HG03175 (cell line): ENCODE results near the gene AFF3.

Experiments
- ATAC-seq: cut with Tn5 transposase; IDR thresholded peaks from one replicate; pipeline ENCODE4 v1.9.1; 2021; ENCODE audit warnings: mild to moderate bottlenecking, moderate library complexity; ENCODE audit not compliant: unreplicated experiment

The AFF3 gene

DNA sequence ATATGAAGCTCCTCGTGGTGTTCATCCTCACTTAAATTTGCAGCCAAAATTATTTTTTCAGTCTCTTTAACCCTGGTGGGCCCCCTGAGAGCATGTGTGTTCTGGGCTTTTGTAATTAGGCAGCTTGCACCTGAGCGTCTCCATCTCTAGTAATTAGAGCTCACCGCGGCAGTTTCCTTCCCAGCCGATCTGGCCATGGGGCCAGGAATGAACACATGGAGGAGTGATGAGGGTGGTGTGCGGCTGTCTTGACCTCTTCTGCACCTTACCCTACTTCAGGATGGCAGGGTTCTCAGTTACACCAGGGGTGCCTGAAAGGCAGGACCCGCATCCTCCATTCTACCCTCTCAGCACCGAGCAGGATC, 98.5 kb downstream of the AFF3 start:
- ATAC-seq, result no peak

DNA sequence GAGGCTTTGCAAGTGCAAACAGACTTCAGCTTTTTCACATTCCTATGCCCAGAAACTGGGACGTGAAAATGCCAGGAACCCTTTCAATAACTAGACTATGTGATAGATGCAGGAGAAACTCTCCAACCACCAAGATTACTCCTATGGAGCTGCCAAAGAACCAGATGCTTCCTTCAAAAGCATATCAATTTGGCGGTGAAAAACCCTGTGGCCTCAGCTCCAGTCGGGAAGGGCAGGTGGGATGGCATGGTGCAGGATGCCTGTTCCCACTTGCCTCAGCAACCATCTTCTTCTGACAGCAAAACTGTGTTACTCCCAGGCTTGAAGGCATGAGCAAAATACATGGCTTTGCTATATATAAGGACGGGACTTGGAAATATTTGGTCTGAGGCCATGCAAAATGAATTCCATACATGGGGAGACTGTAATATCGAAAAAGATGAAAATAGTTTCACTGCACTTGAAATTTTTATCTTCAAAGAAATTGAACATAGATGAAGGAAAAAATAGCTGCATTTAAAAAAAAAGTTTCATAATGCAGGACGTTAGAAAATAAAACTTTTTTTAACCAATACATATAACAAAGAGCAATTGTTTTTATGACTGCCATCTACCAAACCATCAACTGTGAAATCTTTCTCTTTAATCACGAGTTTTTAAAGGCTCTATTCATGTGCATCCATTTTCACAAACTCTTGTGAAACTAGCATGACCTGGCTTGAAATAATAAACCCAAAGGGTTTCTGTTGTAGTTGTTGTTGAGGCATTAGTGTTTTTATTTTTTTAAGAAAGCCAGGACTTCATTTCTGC, 99.1 kb downstream of the AFF3 start:
- no peak for ATAC-seq

DNA sequence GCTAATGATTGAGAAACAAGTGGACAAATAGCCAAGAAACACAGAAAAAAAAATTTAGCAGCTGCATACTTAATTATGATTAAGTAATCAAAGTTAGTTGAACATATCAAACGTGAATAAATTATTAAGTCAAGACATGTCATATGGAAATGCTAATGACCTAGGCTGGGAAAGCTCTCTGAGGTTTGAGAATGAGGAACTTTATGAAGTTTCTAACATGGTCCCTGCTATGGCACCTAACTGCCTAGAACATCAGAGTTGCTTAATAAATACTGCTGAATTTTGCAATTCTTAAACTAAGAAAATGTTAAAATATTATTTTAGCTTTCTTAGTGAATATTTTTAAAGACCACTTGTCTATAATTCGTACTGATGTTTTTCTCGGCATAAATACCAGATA, 99.8 kb downstream of the AFF3 start:
- ATAC-seq, result no peak

DNA sequence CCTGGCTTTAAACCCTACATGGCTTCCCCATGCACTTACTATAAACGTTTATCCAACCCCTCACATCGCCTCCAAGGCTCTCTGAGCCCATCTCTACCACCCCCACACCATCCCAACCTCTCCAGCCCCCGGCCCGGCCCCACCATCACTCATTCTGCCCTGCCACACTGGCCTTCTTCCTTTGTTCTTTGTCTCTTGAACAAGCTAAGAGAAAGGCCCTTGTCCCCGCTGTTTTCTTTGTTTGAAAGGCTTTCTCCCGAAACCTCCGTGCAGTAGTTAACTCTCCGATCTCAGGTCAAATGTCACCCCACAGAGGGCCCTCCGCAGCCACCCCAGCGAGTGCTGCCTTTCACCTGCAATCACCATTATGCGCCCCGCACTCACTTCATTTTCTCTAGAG, 100.4 kb downstream of the AFF3 start:
- no peak for ATAC-seq

DNA sequence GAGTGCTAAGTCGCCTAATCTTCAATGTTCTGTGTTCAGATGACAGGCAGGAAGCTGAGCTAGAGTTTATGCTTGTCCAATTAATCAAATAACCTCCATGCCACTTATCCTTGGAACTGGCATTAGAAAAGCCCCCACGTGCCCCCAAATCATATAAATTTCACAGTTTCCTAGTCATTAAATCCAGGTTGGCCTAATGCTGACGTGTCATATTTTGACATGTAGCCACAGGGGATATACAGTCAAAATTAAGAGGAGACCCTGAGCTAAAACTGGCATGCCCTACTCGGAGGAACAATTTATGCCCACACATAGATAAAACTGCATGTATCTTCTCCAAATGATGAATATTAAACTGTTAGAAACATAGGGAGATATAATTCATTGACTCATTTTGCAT, 101.0 kb downstream of the AFF3 start:
- no peak for ATAC-seq

DNA sequence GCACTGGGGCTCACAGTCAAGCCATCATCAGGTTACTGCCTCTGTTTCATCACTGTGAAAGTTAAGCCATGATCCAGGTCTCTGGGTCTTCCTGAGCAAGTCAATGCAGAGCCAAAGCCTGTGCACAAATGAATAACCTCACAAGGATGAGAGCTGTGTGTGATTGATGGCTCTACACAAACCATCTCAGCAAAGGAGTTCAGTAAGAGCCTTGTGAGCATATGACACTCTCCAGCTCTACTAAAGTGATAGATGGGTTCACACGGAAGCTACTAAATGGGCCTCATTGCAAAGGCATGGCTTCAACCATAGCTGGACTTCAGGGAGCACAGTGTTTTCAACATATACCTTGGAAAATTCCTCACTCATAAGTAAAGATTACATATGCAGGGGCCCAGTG, 101.5 kb downstream of the AFF3 start:
- no peak for ATAC-seq

DNA sequence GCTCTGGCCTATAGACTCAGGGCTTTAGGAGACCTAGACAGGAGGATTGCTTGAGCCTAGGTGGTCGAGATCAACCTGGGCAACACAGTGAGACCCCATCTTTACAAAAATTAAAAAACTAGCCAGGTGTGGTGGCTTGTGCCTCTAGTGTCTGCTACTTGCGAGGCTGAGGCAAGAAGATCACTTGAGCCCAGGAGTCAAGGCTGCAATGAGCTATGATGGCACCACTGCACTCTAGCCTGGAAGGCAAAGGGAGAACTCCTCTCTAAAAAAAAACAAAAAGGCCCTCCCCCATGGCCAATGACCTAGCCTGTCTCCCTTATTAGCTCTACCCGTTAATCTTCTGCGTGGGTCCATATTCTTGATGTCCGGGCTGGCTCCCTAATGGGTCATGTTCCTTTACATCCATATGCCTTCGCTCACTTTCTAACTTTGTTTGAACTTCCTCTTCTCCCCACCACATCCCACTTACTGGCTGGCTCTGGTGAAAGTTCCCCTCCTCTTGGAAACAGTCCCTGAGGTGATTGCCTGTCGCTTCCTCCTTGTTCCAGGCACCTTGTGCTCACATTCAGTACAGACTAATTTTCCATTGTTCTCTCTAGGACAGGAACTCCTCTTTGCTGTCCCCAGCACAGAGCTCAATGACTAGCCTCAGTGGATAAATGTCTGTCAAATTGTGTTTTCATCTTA, 103.0 kb downstream of the AFF3 start:
- ATAC-seq, result no peak

DNA sequence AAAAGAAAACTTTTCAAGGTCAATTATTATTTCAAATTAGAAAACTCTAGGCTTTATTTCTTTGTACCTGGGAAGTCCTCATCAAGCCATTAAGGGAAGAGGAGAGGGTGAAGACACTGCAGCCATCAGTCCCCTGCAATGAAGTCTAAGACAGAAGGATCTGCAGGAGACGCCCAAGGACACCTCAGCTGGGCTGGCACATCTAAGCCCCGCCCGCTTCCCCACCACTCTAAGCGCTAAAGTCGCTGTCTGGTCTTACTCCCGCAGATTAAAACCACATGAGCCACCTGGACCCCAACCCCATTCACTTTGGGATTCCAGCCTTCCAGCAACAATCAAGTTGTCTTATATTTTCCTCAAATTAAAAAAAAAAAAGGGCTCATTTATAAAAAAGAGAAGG, 104.4 kb downstream of the AFF3 start:
- ATAC-seq, result no peak

DNA sequence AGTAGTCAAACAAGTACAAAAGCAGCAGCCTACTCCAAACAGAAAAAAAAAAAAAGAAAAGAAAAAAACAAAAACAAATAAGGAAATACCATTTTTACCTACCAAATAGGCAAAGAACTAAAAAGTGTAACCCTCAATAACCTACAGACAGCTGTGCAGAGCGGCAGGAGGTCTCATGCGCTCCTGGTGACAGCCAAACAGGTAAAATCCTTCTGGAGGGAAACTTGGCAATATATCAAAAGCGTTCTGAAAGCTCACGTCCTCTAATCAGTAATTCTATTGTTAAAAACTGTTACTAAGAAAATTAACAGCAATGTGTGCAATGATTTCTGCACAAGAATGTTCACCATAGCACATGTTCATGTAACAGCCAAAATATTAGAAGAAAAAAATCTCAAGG, 105.6 kb downstream of the AFF3 start:
- ATAC-seq, result no peak

DNA sequence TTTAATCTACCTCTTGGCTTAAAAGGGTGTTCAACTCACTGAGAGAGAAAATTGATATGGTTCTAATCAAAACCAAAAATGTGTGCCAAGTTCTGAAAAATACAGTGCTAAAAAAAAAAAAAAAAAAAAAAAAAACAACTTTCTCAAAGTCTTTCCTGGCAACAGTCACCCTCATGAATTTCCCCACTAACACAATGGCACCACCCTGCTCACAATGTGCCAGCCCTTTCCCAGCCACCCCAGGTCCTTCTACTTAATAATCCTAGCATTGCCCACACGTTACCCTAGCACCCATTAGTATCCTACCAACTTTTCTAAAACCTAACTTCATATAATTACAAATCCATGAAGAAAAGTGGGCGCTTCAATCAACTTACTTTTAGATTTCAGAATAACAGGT, 106.4 kb downstream of the AFF3 start:
- ATAC-seq, result no peak

DNA sequence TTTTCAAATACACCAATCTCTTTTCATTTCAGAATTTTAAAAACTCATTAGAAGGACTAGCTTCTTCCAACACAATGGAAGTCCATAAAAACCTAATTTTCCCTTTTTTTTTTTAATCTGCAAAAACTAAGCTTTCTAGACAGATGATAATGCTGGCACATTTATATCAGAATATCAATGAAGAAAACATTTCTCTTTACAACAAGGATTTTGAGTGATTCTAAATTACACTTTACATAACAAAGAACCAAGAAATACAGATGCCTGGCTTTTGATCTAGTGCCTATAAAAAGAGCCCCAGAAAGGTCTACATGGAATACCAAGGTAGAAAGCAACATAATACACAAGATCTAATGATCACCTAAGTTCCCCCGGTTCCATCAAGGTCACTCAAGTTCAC, 108.0 kb downstream of the AFF3 start:
- ATAC-seq, result no peak

DNA sequence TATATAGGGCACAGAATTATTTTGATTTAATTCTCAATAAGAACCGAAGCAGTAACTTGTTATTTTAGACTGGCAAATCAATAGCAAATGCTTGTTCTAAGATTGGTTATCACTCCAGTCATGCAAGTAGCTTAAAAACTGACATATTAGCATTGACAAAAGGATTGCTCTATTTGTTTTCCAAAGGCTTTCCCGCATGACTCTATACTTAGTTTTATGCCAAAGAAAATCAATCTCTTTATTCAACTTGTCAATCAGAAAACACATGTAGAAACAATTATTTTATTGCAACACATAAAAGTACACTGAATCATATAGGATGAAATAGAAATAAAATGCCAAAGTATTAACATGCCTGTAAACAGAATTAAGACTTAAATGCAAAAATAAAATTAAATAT, 108.4 kb downstream of the AFF3 start:
- ATAC-seq, result no peak

DNA sequence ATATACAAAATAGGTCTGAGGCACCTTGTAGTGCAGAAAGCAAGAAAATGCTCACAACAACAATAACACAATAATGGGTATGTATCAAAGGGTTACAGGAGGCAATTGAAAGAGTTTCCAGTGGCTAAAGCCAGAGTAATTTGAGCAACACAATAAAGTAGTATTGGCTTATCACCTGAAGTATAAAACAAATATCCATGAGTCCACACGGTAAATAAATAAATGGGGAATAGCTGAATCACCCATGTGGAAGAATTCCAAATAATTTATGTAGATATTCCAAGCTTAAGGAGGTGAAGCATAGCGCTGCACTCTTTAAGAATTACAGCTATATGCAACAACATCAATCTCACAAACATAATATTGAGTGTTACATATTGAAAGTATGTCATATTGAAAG, 110.8 kb downstream of the AFF3 start:
- ATAC-seq, result no peak

DNA sequence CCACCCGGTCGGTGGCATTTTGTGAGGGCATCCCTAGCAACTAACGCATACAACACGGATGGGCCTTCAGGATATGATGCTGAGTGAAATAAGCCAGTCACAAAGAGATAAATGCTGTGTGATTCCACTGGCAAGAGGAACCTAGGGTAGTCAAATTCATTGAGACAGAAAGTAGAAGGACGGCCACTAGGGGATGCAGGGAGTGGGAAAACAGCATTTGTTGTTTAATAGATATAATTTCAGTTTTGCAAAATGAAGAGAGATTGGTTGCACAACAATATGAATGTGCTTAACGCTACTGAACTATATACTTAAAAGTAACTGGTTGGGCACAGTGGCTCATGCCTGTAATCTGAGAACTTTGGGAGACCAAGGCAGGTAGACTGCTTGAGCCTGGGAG, 112.9 kb downstream of the AFF3 start:
- no peak for ATAC-seq

DNA sequence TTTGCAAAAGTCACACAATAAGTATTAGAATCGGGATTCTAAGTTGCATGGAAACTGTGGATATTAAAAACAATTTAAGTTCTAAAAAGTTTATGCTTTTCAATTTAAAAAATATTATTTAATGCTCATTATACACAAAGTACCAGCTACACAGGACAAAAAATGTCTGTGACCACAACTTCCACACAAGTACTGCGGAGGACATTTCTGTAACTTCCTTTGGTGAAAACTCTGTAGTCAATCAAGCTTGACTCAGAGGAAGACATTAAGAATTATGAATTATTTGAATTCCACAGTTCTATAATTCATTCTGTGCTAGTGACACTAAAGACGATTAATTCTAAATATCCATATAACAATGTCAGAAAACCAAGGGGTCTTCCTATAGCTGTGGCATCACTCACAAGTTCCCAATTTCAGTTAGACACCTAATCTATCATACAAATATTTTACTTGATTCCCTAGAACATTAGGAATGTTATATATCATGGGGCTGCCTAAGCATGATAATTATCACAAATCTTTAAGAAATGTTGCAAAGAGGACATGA, 120.5 kb downstream of the AFF3 start:
- ATAC-seq, result no peak

DNA sequence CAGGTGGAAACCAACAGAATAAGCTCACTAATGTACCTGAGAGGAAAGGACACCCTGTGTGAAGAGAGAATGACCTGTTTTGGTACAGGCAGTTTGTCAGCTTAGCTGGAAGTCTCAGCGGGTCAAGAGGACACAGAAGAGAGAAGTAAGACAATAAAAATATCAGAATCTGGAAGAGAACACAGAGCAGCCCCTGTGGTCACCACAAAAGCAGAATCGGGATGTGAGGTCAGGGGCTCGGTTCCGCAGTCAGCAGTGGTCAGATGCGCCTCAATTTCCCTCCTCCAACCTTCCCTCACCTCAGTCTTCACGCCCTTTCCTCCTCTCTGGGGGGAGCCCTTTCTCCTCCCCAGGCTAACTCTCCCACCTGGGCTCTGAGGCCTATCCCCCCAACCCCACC, 122.9 kb downstream of the AFF3 start:
- ATAC-seq, result no peak

DNA sequence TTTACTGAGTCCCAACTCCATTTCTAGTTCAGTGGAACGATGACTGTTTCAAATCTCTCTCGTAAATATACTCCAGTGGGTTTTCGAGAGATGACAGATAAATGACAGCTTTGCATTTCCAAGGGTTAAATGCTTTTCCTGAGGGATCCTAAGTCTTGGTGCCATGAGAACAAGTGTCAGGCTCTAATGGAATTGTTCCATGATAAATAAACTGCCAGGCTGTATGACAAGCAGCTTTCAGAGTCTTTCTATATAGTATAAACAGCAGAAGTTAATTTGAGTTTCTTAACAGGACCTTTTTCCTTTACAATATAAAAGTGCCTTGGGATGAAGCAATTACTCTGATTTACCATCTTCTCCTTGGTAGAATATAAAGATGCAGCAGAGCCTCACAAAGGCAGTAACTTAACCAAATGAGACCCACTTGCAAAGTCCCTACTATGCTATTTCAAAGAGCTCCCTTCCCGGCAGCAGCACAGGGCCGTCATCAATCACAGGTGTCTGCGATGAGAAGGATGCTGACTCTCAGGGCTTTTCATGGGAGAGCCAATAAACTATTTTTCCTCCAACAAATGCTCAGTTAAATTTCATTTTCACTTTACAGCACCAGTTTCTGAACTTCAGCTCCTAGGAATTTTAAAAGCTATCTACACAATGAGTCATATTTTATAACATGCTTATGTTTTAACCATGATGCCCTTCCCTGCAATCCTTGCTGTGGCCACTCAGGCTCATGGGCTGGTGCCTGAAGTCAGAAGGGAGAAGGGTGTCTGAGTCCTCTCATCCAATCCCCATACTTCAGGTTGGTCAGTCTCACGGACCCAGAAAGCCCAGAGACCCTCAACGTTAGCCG, 123.8 kb downstream of the AFF3 start:
- no peak for ATAC-seq

DNA sequence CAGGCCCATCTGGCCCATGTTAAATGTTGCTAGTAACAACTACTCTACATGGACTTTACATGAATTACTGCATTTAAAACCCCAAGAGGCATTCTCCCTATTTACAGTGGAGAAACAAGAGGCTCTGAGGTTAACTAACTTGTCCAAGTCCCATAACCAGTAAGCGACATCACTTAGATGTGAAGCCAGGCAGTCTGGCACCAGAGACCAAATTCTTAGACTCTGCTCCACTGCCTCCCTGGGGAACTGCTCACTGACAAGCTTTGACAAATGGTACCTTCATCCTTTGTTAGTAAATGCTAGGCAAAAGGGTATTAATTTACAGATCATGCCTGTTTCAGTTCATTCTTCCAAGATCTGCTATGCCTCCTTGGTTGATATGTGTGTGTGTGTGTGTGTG, 124.8 kb downstream of the AFF3 start:
- ATAC-seq, result no peak

DNA sequence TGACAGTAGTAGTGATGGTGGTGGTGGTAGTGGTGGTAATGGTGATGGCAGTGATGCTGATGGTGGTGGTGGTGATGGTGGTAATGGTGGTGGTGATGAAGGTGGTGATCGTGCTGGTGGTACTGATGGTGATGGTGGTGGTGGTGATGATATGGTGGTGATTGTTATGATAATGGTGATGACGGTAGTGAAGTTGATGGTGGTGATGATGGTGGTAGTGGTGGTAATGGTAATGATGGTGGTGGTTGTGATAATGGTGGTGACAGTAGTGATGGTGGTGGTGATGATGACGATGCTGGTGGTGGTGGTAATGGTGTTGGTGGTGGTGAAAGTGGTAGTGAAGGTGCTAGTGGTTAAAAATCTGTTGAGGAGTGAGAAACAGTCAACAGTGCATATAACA, 125.6 kb downstream of the AFF3 start:
- ATAC-seq, result no peak

DNA sequence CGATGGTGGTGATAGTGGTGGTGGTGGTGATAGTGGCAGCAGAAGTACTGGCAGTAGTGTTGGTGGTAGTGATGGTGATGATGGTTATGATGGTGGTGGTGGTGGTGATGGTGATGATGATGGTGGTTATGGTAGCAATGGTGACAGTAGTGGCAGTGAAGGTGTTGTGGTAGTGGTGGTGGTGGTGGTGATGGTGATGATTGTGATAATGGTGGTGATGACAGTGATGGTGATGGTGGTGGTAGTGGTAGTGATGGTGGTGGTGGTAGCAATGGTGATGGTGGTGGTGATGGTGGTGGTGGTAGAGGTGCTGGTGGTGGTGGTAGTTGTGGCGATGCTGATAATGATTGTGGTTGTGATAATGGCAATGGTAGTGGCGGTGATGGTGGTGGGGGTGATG, 126.5 kb downstream of the AFF3 start:
- no peak for ATAC-seq

DNA sequence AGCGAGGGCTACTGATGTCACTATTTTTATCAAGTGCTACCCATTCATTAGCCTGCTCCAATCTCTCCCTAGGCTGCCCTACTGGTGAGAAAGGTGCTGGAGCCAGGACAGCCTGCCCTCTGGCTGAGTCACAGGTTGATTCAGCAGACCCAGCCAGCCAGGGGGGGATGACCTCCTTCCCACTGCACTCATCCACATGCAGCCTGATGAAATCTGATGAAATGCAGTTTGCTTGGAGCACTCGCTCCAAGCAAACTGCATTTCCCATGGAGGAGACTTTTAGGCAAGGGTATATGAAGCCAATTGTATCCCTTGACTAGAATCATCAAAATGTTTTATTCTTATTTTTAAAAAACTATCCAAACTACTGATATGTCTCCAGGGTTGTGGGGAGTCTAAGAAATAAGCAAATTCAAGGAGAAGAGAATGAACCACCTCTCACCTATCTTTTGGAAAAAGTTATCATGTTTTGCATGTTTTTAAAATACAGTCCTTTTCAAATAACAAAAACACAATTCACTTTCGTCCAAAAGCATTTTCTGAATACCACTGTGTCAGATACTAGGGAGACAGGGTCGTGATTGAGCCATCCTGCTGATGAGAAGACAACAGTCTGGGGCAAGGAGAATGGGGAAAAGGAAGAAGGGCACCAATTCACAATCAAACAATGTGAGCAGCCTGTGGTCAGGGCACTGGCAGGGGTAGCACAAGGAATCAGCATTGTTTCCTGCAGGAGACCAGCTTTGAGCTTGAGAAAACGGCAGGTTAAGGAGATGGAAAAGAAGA, 128.3 kb downstream of the AFF3 start:
- ATAC-seq, result no peak
